NCI-H446 treated with DMSO at 0.1 percent for 48 hours (cell line): ENCODE results near the gene RPS10.
"Not testable (repeated sequence)": the region's sequence is repeated elsewhere in the genome, so short reads cannot be mapped to it uniquely, and the experiment has no call there.

ENCODE experiments used
- DNase-seq: peaks from one replicate; lab custom pipeline; 2025; lab: John Stamatoyannopoulos, UW

The RPS10 gene

GRCh38 chr6:34447910-34448309 lies 22.0 kb upstream of the RPS10 start:
- DNase-seq, result peak; percentile 46

- no peak for DNase-seq
Observed at GRCh38 chr6:34447386-34447785, 21.5 kb upstream of the RPS10 start.

- DNase-seq, result no peak
Observed at GRCh38 chr6:34445313-34445860, 19.5 kb upstream of the RPS10 start.

GRCh38 chr6:34441526-34441925 lies 15.7 kb upstream of the RPS10 start:
- no peak for DNase-seq

- DNase-seq, result no peak
Observed at GRCh38 chr6:34439442-34439841, 13.6 kb upstream of the RPS10 start.

- no peak for DNase-seq
Observed at GRCh38 chr6:34438705-34439104, 12.8 kb upstream of the RPS10 start.

- DNase-seq, result no peak
Observed at GRCh38 chr6:34437644-34437970, 11.7 kb upstream of the RPS10 start.

- no peak for DNase-seq
Observed at GRCh38 chr6:34436803-34437643, 11.2 kb upstream of the RPS10 start.

- DNase-seq, result no peak
Observed at GRCh38 chr6:34435916-34436315, 10.0 kb upstream of the RPS10 start.

GRCh38 chr6:34425132-34425497 lies 754 bp downstream of the RPS10 start:
- DNase-seq, result no peak

GRCh38 chr6:34424200-34425131 lies 1.4 kb downstream of the RPS10 start:
- no peak for DNase-seq

GRCh38 chr6:34423254-34423653 lies 2.6 kb downstream of the RPS10 start:
- DNase-seq, result no peak

- DNase-seq, result no peak
Observed at GRCh38 chr6:34418367-34418766, 7.5 kb downstream of the RPS10 start.

- DNase-seq, result no peak
Observed at GRCh38 chr6:34416877-34417371, 8.9 kb downstream of the RPS10 start.

- peak; percentile 77 for DNase-seq
Observed at GRCh38 chr6:34414999-34415858, 10.6 kb downstream of the RPS10 start.

GRCh38 chr6:34412643-34413214 lies 13.1 kb downstream of the RPS10 start:
- no peak for DNase-seq

GRCh38 chr6:34412016-34412415 lies 13.9 kb downstream of the RPS10 start:
- DNase-seq, result no peak

GRCh38 chr6:34407915-34408314 lies 18.0 kb downstream of the RPS10 start:
- not testable (repeated sequence) for DNase-seq

- no peak for DNase-seq
Observed at GRCh38 chr6:34396518-34396917, 29.4 kb downstream of the RPS10 start.

GRCh38 chr6:34393966-34394305 lies 31.9 kb downstream of the RPS10 start:
- no peak for DNase-seq

GRCh38 chr6:34393191-34393965 lies 32.5 kb downstream of the RPS10 start:
- no peak for DNase-seq
